GM18870 (cell line): ENCODE results near the gene CCR7.
A peak's percentile ranks its signal among the peaks of the same experiment; 100 is the strongest.
"Not testable (repeated sequence)": the region's sequence is repeated elsewhere in the genome, so short reads cannot be mapped to it uniquely, and the experiment has no call there.

Experiments
- ATAC-seq: cut with Tn5 transposase; IDR thresholded peaks from one replicate; pipeline ENCODE4 v1.9.1; 2021; ENCODE audit warnings: moderate library complexity; ENCODE audit not compliant: unreplicated experiment

The CCR7 gene

DNA sequence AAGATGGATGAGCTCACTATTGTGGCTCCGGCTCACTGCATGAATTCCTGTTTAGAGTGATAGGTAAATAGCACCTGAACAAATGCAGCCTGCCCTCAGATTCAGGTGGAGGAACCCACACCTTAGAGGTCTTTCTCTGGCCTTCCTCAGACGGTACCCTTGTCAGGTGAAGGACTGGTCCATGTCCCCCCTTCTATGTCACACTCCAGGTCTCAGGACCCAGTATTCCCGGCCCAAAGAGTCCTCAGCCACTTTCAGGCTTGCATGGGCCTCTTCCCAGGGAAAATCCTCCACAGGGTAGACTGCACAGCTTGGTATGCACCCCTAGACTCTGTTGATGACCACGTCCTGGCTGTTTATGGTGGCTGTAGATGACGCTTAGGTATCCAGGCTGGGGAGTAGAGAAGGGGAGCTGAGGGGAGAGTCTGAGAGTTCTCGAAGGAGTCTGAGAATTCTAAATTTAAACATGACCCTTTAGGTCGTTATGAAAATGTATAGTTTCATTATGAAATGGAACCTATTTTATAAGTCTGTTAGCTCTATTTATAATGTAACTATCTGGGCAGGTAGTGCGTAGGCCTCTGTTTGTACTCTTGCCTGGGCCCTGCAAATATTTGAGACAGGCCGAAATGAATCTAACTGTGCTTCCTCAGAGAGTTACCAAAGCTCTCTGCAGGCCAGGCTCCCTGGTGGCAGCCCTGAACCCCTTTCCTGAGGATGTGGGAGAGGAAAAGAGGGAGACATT is 32.5 kb upstream of the CCR7 start:
- ATAC-seq = no peak

GRCh38 chr17:40597156-40597555 is 31.9 kb upstream of the CCR7 start:
- ATAC-seq = no peak

DNA sequence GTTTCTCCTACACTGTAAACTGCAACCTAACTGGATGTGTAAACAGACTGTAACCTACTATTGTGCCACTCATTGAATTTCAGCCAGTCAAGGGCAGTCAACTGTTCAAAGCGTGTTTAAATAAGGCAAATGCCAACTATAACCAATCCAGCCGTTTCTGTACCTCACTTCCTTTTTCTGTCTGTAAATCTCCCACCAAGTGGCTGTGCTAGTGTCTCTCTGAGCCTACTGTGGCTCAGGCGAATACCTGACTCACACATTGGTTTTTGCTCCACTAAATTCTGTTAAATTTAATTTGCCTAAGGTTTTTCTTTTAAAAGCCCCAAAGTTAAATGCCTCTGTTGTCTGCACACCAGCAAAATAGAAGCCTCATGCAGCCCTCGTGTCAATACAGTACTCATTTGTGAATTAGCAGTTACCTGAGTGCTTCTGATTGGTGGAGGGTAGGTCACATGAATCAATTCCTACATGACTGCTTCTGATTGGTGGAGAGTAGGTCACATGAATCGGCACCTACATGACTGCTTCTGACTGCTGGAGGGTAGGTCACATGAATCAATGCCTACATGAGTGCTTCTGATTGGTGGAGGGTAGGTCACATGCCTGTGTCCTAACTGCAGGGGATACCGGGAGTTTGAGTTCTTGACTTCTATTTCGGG is 31.1 kb upstream of the CCR7 start:
- no peak for ATAC-seq

GRCh38 chr17:40590742-40591141 is 25.5 kb upstream of the CCR7 start:
- ATAC-seq = no peak

DNA sequence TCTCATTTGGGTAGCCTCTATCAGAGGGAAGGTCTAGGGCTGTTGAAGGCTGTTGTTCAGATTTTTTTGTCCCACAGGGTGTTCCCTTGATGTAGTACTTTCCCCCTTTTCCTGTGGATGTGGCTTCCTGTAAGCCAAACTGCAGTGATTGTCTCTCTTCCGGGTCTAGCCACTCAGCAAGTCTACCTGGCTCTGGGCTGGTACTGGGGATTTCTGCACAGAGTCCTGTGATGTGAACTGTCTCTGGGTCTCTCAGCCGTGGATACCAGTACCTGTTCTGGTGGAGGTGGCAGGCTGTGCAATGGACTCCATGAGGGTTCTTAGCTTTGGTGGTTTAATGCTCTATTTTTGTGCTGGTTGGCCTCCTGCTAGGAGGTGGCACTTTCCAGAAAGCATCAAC is 23.3 kb upstream of the CCR7 start:
- ATAC-seq = no peak

DNA sequence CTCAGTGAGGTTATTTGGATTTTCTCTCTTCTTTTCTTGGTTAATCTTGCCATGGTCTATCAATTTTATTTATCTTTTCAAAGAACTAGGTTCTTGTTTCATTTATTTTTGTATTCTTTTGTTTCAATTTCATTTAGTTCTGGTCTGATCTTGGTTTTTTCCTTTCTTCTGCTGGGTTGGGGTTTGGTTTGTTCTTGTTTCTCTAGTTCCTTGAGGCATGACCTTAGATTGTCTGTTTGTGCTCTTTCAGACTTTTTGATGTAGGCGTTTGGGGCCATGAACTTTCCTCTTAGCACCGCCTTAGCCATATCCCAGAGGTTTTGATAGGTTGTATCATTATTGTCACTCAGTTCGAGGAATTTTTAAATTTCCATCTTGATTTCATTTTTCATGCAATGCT is 21.0 kb upstream of the CCR7 start:
- not testable (repeated sequence) for ATAC-seq

DNA sequence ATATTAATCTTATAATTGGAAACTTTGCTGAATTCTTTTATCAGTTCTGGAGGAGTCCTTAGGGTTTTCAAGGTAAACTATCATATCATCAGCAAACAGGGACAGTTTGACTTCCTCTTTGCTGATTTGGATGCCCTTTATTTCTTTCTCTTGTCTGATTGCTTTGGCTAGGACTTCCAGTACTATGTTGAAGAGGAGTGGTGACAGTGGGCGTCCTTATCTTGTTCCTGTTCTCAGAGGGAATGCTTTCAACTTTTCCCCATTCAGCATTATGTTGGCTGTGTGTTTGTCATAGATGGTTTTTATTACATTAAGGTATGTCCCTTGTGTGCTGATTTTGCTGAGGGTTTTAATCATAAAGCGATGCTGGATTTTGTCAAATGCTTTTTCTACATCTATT is 19.7 kb upstream of the CCR7 start:
- not testable (repeated sequence) for ATAC-seq

- peak; percentile 76 for ATAC-seq
These were observed 17.1 kb upstream of the CCR7 start for GRCh38 chr17:40582328-40582901.

GRCh38 chr17:40580140-40580539 is 14.9 kb upstream of the CCR7 start:
- ATAC-seq = no peak

GRCh38 chr17:40579471-40579870 is 14.2 kb upstream of the CCR7 start:
- ATAC-seq = no peak

DNA sequence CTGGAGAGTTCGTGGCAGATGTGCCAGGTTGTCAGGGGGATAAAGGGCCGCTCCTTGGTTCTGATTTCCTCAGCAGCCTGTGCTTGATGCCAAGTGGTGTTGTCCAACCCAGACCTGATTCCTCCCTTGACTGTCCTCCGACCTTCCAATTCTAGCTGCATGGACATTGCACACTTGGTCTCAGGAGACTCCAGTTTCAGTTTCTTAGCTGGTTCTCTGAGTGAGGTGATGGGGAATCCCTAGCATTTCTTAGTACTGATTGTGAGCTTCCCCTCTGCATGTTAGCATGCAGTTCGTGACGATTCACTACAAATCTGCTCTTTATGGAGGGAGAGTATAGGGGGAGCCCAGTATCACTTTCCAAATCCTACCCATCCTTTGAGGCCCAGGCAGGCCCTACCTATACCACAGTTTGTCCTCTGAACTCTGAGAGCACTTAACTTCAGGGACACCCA is 12.4 kb upstream of the CCR7 start:
- ATAC-seq = peak; percentile 49

GRCh38 chr17:40576113-40576740 is 11.0 kb upstream of the CCR7 start:
- no peak for ATAC-seq

DNA sequence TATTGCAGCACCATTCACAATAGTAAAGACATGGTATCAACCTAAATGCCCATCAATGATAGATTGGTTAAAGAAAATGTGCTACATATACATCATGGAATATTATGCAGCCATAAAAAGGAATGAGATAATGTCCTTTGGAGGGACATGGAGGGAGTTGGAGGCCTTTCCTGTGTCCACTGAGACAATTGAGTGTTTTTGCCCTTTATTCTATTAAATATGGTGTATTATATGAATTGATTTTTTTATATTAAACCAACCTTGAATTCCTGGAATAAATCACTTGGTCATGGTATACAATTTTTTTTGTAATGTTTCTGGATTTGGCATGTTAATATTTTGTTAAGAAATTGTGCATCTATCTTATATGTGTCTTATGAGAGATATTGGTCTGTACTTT is 9.0 kb upstream of the CCR7 start:
- no peak for ATAC-seq

DNA sequence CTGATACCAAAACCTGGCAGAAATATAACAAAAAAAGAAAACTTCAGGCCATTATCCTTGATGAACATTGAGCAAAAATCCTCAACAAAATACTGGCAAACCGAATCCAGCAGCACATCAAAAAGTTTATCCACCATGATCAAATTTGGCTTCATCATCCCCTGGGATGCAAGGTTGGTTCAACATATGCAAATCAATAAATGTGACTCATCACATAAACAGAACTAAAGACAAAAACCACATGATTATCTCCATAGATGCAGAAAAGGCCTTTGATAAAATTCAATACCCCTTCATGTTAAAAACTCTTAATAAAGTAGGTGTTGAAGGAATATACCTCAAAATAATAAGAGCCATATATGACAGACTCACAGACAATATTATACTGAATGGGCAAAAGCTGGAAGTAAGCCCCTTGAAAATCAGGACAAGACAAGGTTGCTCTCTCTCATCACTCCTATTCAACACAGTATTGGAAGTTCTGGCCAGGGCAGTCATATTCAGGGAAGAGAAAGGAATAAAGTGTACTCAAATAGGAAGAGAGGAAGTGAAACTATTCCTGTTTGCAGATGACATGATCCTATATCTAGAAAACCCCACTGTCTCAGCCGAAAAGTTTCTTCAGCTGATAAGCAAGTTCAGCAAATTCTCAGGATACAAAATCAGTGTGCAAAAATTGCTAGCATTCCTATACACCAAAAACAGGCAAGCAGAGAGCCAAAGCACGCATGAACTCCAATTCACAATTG is 7.1 kb upstream of the CCR7 start:
- ATAC-seq = not testable (repeated sequence)

- ATAC-seq = no peak
These were observed 3.0 kb upstream of the CCR7 start for GRCh38 chr17:40568074-40568836.

DNA sequence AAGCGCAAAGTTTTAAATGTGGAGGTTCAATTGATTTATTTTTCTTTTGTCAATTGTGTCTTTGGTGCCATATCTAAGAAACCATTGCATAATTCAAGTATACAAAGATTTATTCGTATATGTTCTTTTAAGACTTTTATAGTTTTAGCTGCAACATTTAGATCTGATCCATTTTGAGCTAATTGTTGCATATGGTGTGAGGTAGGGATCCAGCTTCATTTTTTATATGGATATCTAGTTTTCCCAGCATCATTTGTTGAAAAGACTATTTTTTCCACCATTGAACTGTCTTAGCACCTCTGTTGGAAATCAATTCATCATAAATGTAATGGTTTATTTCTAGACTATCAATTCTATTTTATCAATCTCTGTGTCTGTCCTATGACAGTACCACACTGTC is 2.1 kb upstream of the CCR7 start:
- ATAC-seq = no peak

DNA sequence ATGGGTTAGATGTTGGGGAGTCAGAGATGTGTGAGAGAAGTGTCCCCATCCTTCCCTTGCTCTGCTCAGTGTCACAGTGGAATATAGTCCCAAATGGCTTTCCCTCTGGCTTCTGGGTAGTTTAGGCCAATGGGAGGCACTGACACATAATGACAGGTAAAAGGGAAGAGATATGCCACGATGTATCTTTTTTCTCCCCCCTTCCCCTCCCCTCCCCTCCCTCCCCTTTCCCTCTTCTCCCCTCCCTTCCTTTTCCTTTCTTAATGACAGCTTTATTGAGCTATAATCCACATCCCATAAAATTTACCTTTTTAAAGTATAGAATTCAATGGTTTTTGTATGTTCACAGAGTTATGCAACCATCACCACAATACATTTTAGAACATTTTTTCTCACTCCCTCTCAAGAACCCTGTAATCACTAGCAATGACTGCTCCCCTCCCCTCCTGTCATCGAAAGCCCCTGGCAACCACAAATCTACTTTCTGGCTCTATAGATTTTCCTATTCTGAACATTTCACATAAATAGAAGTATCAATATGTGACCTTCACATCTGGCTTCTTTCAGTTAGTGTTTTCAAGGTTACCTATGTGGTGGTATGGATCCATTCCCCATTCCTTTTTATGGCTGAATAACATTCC is 617 bp upstream of the CCR7 start:
- no peak for ATAC-seq

GRCh38 chr17:40564195-40564882 is 933 bp downstream of the CCR7 start:
- no peak for ATAC-seq
